ENCODE results near the gene SLC35D2.

The SLC35D2 gene

GRCh38 chr9:96413302-96414221, 30.1 kb upstream of the SLC35D2 start:
- no peak for DNase-seq (ENCODE audit: low read depth)
- no peak for TF ChIP-seq CTCF (IDR thresholded peaks at IDR 0.05; ENCODE audit: control insufficient read depth, extremely low read depth, insufficient read depth)
- H3K4me3 ChIP-seq (ENCODE audit: low read depth, low read length) = no peak overlapping the region

- no peak for DNase-seq (ENCODE audit: low read depth)
- no peak overlapping the region for H3K4me3 ChIP-seq (ENCODE audit: low read depth, low read length)
- TF ChIP-seq CTCF (IDR thresholded peaks at IDR 0.05; ENCODE audit: control insufficient read depth, extremely low read depth, insufficient read depth) = no peak
Measured at GRCh38 chr9:96412174-96412913, 28.8 kb upstream of the SLC35D2 start.

- no peak overlapping the region for H3K4me3 ChIP-seq (ENCODE audit: low read depth, low read length)
- DNase-seq (ENCODE audit: low read depth) = no peak
- TF ChIP-seq CTCF (IDR thresholded peaks at IDR 0.05; ENCODE audit: control insufficient read depth, extremely low read depth, insufficient read depth) = no peak
Measured at GRCh38 chr9:96411129-96411838, 27.8 kb upstream of the SLC35D2 start.

- no peak for DNase-seq (ENCODE audit: low read depth)
- TF ChIP-seq CTCF (IDR thresholded peaks at IDR 0.05; ENCODE audit: control insufficient read depth, extremely low read depth, insufficient read depth) = no peak
- H3K4me3 ChIP-seq (ENCODE audit: low read depth, low read length) = no peak overlapping the region
Measured at GRCh38 chr9:96408409-96409280, 25.1 kb upstream of the SLC35D2 start.

GRCh38 chr9:96400132-96400910, 16.8 kb upstream of the SLC35D2 start:
- no peak overlapping the region for H3K4me3 ChIP-seq (ENCODE audit: low read depth, low read length)
- DNase-seq (ENCODE audit: low read depth) = no peak
- no peak for TF ChIP-seq CTCF (IDR thresholded peaks at IDR 0.05; ENCODE audit: control insufficient read depth, extremely low read depth, insufficient read depth)

Measured in LNCaP clone FGC (cell line).